NCI-H1048 (cell line): ENCODE measurements around the gene LRRC53.

Source experiments
- DNase-seq: peaks from one replicate; lab custom pipeline; 2025; lab: John Stamatoyannopoulos, UW

Gene LRRC53

GRCh38 chr1:74496669-74497068, 15.7 kb downstream of the LRRC53 start:
- no peak for DNase-seq

GRCh38 chr1:74486036-74486435, 26.4 kb downstream of the LRRC53 start:
- DNase-seq: no peak

- DNase-seq: no peak
Observed at GRCh38 chr1:74485622-74486021, 26.8 kb downstream of the LRRC53 start.

DNA sequence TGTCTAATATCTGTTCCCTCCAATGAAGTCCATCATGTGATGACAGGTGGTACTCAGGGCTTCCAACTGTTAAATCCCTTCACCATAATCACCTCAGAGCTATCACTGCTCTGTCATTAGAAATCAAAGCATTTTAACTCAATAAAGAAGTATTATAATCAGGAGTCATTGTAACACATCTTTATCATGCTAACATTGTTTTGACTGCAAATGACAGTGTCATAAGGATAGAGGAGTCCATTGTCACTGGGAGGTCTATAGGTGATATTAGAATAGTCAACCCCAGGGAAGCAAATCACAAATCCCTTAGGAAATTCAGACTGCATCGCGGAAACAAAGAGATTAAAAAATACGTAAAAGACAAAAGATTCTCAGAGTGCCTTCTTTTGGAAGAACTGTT, 30.8 kb downstream of the LRRC53 start:
- no peak for DNase-seq

- no peak for DNase-seq
Observed at GRCh38 chr1:74480068-74480467, 32.3 kb downstream of the LRRC53 start.

- DNase-seq: no peak
Observed at GRCh38 chr1:74478979-74479378, 33.4 kb downstream of the LRRC53 start.

DNA sequence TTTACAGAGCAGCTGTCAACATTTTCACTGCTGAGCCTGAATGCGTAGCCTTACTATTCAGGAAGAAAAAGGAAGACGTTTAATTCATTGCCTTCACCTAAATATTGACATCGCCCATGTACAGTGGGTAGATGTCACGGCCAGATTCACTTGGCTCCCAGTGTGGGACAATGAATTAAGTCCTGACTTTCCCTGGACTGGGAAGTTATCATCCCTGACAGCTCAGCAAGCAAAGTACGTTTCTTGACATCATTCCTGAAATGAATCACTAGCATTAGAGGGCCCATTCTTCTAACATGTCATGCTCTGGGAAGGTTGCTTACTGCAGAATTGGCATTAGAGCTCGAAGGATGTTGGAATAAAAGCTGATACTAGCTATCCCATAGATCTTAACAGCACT, 37.8 kb downstream of the LRRC53 start:
- no peak for DNase-seq

DNA sequence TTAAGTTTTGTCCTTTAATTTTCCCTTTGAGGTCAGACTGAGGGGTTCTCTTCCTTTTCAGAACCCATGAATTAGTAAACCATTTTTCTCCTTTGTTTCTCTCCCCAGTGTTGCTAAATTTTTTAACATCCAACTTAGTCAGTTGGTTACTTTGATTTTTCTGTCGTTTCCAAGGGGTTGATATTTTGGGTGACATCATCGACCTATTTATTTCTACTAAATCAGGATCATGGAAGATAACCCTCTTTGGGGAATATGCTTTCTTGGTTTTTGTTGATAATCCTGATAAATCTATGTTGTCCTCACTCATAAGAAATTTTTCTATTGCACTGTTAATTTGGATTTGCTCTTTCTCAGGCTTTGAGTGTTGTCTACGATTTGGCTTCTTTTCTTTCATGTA, 40.9 kb downstream of the LRRC53 start:
- DNase-seq: no peak

DNA sequence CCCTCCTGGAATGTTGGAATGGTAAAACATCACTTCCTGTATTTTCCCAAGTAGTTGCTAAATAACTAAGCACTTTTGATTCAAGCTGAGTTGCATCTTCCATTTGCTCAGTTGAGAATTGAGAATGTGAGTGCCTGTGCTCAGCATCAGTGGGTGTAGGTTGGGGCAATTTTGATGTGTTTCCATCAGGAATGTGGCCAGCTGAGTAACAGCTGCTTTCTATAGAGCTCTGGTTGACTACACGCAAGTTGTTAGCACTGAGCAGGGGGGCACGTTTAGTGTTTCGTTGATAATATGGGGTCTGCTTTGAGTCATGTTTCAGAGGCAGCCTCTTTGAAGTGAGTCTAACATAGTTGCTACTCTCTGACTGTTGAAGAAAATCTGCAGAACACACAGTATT, 41.5 kb downstream of the LRRC53 start:
- DNase-seq: no peak

DNA sequence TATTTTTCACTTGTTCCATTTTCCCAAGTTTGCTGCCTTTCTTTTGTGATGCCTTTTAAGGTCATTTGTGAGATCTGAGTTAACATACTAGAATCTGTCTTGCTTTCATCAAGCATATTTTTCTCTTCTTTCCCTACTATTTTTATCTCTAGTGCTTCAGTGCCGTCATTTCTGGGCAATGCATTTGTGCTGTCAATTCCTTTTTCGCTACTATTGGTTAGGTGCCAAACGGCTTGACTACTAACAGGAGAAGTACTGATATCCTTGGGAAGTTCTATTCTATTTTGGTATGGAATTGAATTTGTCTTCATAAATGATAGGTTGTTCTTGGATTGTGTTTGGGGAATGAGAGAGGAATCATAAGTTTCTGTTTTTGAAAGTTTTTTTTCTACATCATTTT, 42.2 kb downstream of the LRRC53 start:
- no peak for DNase-seq

GRCh38 chr1:74468982-74469603, 43.3 kb downstream of the LRRC53 start:
- DNase-seq: no peak

DNA sequence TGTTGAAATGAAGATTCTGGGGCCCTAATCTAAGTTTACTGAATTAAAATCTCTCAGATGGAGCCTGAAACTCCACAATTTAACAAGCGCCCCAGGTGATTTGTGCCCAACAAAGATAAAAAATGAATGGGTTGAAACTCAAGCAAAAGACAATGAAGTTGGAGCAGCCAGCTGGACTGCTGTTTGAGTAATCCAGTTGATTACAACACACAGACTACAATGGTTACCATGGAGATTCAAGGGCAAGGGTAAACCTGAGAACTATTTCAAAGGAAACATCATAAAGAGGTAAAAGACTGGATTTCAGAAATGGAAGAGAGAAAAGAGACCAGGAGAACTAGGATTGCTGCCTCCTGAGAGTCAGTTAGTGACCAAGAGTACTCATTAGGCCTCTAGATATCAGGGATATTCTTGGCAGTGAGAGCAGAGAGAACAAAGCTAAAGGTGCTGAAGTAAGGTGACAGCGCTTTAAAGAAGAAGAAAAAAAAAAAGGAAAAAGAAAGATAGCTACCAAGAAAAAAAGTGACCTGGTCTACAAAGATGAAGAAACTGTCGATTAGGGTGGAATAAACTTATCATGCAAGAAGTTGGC, 44.5 kb downstream of the LRRC53 start:
- DNase-seq: no peak

DNA sequence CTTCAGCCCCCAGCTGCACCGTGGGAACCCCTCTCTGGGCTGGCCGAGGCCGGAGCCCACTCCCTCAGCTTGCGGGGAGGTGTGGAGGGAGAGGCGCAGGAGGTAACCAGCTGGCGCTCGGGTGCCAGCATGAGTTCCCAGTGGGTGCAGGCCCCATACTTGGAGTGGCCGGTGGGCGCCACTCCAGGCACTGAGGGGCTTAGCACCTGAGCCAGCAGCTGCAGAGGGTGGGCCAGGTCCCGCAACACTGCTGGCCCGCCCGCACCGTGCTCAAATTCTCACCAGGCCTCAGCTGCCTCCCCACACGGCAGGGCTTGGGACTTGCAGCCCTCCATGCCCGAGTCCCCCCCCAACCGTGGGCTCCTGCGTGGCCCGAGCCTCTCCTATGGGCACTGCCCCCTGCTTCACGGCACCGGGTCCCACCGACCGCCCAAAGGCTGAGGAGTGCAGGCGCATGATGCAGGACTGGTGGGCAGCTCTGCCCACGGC, 47.2 kb downstream of the LRRC53 start:
- no peak for DNase-seq

GRCh38 chr1:74464037-74464436, 48.4 kb downstream of the LRRC53 start:
- DNase-seq: no peak

GRCh38 chr1:74463333-74463988, 49.0 kb downstream of the LRRC53 start:
- no peak for DNase-seq

DNA sequence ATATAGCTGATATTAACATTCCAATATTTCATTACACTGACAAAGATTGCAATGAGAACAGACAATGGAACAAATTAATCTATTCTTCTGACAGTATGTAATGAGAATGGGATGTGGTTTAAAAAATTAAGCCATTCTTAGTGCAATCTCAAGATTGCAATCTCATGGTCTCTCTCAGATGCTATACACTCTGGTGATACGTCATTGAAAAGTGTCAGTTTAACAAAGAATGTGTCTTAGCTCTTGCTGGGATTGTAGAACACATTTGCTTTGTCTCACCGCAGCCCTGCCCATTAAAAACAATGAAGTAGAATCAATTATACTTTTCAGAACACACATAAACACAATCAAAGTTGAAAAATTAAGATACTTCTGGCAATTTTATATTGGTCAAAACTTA, 55.2 kb downstream of the LRRC53 start:
- no peak for DNase-seq

GRCh38 chr1:74455390-74455789, 57.0 kb downstream of the LRRC53 start:
- DNase-seq: no peak

- no peak for DNase-seq
Observed at GRCh38 chr1:74453277-74453676, 59.1 kb downstream of the LRRC53 start.

GRCh38 chr1:74452035-74452434, 60.4 kb downstream of the LRRC53 start:
- DNase-seq: no peak

- no peak for DNase-seq
Observed at GRCh38 chr1:74437035-74437434, 75.4 kb downstream of the LRRC53 start.

GRCh38 chr1:74436078-74436477, 76.3 kb downstream of the LRRC53 start:
- DNase-seq: no peak

- no peak for DNase-seq
Observed at GRCh38 chr1:74434321-74434720, 78.1 kb downstream of the LRRC53 start.

DNA sequence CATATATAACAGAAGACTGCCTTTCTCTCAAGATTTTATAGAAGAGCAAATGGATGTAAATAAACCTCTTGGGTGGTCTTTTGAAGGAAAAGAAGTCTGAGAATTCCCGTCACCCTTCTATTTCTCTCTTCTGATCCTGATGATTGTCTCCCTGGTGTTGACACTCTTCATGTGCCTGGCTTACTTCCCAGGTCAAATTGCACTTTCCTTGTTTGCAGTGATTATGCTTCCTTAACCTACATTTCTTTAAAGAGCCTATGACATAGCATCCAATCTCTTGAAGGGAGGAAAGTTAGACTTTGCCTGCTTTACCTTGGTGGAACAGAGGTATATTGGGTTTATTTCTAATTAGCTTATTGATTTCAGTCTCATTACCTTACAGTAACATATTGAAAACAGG, 80.1 kb downstream of the LRRC53 start:
- DNase-seq: no peak

- no peak for DNase-seq
Observed at GRCh38 chr1:74431531-74431930, 80.9 kb downstream of the LRRC53 start.
